Caco-2 (cell line): Measurements from ENCODE around the gene MOV10L1. TPM values are rescaled to one million over a fixed set of nuclear protein-coding genes. Genes with fewer than 3 reads are reported as not detected.

Experiments
- BruUV-seq: library from RNA; stranded (reverse); fragments of 400-500 nt; replicated peaks from 2 replicates; lab custom pipeline; 2021; lab: Mats Ljungman, UMichigan
- CTCF ChIA-PET: fragments of 300-600 bp; sonication (Branson Sonifier 250); formaldehyde crosslinking; loops from one replicate; lab custom pipeline; 2022; ENCODE audit warnings: antibody characterized with exemption; lab: Charles Lee
- POLR2A ChIA-PET: fragments of 300-600 bp; sonication (Branson Sonifier 250); formaldehyde crosslinking; loops from one replicate; lab custom pipeline; 2022; ENCODE audit warnings: antibody characterized with exemption; lab: Charles Lee
- DNase-seq, 2 experiments: peaks; one replicate each; pipeline versions ENCODE4 v3.0.0 to v3.0.0-alpha.2; 2020 to 2022
- H3K27me3 ChIP-seq: replicated peaks from 2 replicates; pipeline ENCODE4 v1.6.0; 2011; ENCODE audit warnings: low read length; ENCODE audit not compliant: control insufficient read depth, insufficient read depth
- H3K36me3 ChIP-seq: 2 replicates; pipeline ENCODE4 v1.5.1; 2011; ENCODE audit warnings: low read length; ENCODE audit not compliant: control insufficient read depth, insufficient read depth
- H3K4me1 ChIP-seq: fragments of 250-450 bp; sonication (Bioruptor Pico); 2 replicates; pipeline ENCODE4 v1.5.1; 2020; ENCODE audit warnings: mild to moderate bottlenecking
- H3K4me3 ChIP-seq: 2 replicates; pipeline ENCODE4 v1.5.1; 2011; ENCODE audit warnings: low read depth, mild to moderate bottlenecking, control low read depth, low read length
- H3K9me3 ChIP-seq: fragments of 250-450 bp; sonication (Bioruptor Pico); 2 replicates; pipeline ENCODE4 v1.5.1; 2020; ENCODE audit warnings: mild to moderate bottlenecking, moderate library complexity
- H3K27ac Mint-ChIP-seq: one replicate; pipeline ENCODE4 v1.8.0; 2022; ENCODE audit warnings: mixed read lengths; ENCODE audit not compliant: unreplicated experiment
- H3K27me3 Mint-ChIP-seq: one replicate; pipeline ENCODE4 v1.8.0; 2022; ENCODE audit warnings: mixed read lengths; ENCODE audit not compliant: insufficient read depth, unreplicated experiment
- H3K36me3 Mint-ChIP-seq: one replicate; pipeline ENCODE4 v1.8.0; 2022; ENCODE audit warnings: mild to moderate bottlenecking, mixed read lengths; ENCODE audit not compliant: insufficient read depth, unreplicated experiment
- H3K4me1 Mint-ChIP-seq: one replicate; pipeline ENCODE4 v1.8.0; 2022; ENCODE audit warnings: low read depth, mixed read lengths; ENCODE audit not compliant: unreplicated experiment
- H3K4me3 Mint-ChIP-seq: one replicate; pipeline ENCODE4 v1.8.0; 2022; ENCODE audit warnings: mild to moderate bottlenecking, moderate library complexity, mixed read lengths; ENCODE audit not compliant: unreplicated experiment
- H3K9me3 Mint-ChIP-seq: one replicate; pipeline ENCODE4 v1.8.0; 2022; ENCODE audit warnings: mixed read lengths; ENCODE audit not compliant: unreplicated experiment
- CTCF ChIP-seq, 2 experiments: fragments of 200-600 bp in 1 of 2; IDR thresholded peaks; 1 replicate in 1 of 2; 2 replicates in 1 of 2; pipeline versions ENCODE4 v1.5.1 to v1.8.0; 2011 to 2022; ENCODE audit warnings: antibody characterized with exemption in 1 of 2, control low read depth in 1 of 2, inconsistent platforms in 1 of 2, low read depth in 1 of 2, low read length in 1 of 2, mild to moderate bottlenecking in 1 of 2, moderate library complexity in 1 of 2; ENCODE audit not compliant: insufficient read depth in 1 of 2, severe bottlenecking in 1 of 2, unreplicated experiment in 1 of 2
- intact Hi-C: fragments of 100-400 bp; cut with micrococcal nuclease; formaldehyde crosslinking; loops from one replicate; pipeline ENCODE4 v1.10.0; 2022; ENCODE audit not compliant: unreplicated experiment
- total RNA-seq: library from RNA; stranded (reverse); gene quantifications from 2 replicates; pipeline ENCODE4 v1.2.3, GENCODE V29; 2022

The MOV10L1 gene
- total RNA-seq, 1 experiment from 2014 or later: not detected

- H3K36me3 ChIP-seq: no peaks in the 10 kb centered on the region
- no peak overlapping the region for H3K27ac Mint-ChIP-seq
- ChIA-PET CTCF (no interaction called here), POLR2A (no interaction called here)
- TF ChIP-seq CTCF (IDR thresholded peaks at IDR 0.05; ENCODE audit: insufficient read depth in 1 of 2, low read depth in 1 of 2, low read length in 1 of 2, severe bottlenecking in 1 of 2, unreplicated experiment in 1 of 2): no peak
- no peaks in the 10 kb centered on the region for H3K9me3 ChIP-seq
- H3K4me3 Mint-ChIP-seq: no peak overlapping the region
- no peak for DNase-seq
- BruUV-seq: no TSS peak
- peaks cover 7% of the 10 kb centered on the region for H3K4me1 Mint-ChIP-seq
- intact Hi-C loops: no loop called here
- no peaks in the 10 kb centered on the region for H3K36me3 Mint-ChIP-seq
- H3K4me1 ChIP-seq: peaks cover 7% of the 10 kb centered on the region; the same call in 1 of the 2 replicates
- no peaks in the 10 kb centered on the region for H3K27me3 ChIP-seq
- H3K9me3 Mint-ChIP-seq: no peaks in the 10 kb centered on the region
- H3K4me3 ChIP-seq: no peak overlapping the region
- H3K27me3 Mint-ChIP-seq: no peaks in the 10 kb centered on the region
These were observed 88.0 kb downstream of the MOV10L1 start for GRCh38 chr22:50177537-50178470.

- intact Hi-C loops: no loop called here
- no TSS peak for BruUV-seq
- no peak overlapping the region for H3K4me3 ChIP-seq
These were observed 88.7 kb downstream of the MOV10L1 start for GRCh38 chr22:50178471-50178864.

More at GRCh38 chr22:50178471-50178864, 88.7 kb downstream of the MOV10L1 start:
- Mint-ChIP-seq H3K36me3 (no peaks in the 10 kb centered on the region), H3K9me3 (no peaks in the 10 kb centered on the region), H3K27me3 (no peaks in the 10 kb centered on the region), H3K4me1 (peaks cover 7% of the 10 kb centered on the region), H3K27ac (no peak overlapping the region), H3K4me3 (no peak overlapping the region)
- no peak for DNase-seq
- Histone ChIP-seq H3K36me3 (no peaks in the 10 kb centered on the region), H3K27me3 (no peaks in the 10 kb centered on the region), H3K9me3 (no peaks in the 10 kb centered on the region), H3K4me1 (peaks cover 7% of the 10 kb centered on the region; the same call in 1 of the 2 replicates)
- ChIA-PET CTCF (no interaction called here), POLR2A (no interaction called here)
- no peak for TF ChIP-seq CTCF (IDR thresholded peaks at IDR 0.05; ENCODE audit: insufficient read depth in 1 of 2, low read depth in 1 of 2, low read length in 1 of 2, severe bottlenecking in 1 of 2, unreplicated experiment in 1 of 2)
